ENCODE results near the gene RGS13.

DNA sequence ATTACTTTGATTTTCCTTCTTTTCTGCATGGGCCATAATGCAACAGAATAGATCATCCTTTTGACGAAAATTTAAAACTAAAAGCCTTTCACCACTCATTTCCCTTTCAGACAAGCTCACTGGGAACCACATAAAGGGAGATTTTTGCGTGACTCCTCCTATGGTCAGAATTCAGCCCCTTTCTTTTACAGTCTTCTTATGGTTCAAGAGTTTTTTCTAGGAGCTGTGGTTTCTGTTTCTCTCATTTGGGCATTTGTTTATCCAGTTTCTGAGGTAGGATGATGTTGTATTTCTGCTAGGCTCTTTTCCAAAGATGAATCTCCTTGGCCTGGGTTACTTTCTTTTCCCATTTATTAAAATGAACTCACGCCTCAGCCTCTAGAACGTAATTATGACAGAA is 43.4 kb upstream of the RGS13 start:
- TF ChIP-seq, protein P1, sequence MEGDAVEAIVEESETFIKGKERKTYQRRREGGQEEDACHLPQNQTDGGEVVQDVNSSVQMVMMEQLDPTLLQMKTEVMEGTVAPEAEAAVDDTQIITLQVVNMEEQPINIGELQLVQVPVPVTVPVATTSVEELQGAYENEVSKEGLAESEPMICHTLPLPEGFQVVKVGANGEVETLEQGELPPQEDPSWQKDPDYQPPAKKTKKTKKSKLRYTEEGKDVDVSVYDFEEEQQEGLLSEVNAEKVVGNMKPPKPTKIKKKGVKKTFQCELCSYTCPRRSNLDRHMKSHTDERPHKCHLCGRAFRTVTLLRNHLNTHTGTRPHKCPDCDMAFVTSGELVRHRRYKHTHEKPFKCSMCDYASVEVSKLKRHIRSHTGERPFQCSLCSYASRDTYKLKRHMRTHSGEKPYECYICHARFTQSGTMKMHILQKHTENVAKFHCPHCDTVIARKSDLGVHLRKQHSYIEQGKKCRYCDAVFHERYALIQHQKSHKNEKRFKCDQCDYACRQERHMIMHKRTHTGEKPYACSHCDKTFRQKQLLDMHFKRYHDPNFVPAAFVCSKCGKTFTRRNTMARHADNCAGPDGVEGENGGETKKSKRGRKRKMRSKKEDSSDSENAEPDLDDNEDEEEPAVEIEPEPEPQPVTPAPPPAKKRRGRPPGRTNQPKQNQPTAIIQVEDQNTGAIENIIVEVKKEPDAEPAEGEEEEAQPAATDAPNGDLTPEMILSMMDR (IDR thresholded peaks at IDR 0.05), result no peak
- TF ChIP-seq POLR2A (IDR thresholded peaks at IDR 0.05), result no peak

Data from suprapubic skin (tissue), 3 donors.